Lower lobe of right lung (tissue), 2 donors: Measurements from ENCODE around the gene NKX3-2. TPM values are rescaled to one million over a fixed set of nuclear protein-coding genes. Genes with fewer than 3 reads are reported as not detected.

Experiments
- ATAC-seq, 2 donors: fragments of 200-7000 bp; cut with Tn5 transposase; one replicate each; pipeline ENCODE4 v1.9.1; 2020 to 2022; ENCODE audit warnings: mild to moderate bottlenecking in 2 of 2, moderate library complexity in 2 of 2
- DNase-seq: peaks from one replicate; pipeline ENCODE4 v3.0.0-alpha.2; 2020
- H3K27ac ChIP-seq: fragments of 200-600 bp; one replicate; pipeline ENCODE4 v1.8.0; 2022
- H3K27me3 ChIP-seq: fragments of 200-600 bp; one replicate; pipeline ENCODE4 v1.8.0; 2022; ENCODE audit warnings: low read depth
- H3K36me3 ChIP-seq: fragments of 200-600 bp; one replicate; pipeline ENCODE4 v1.8.0; 2022; ENCODE audit warnings: mild to moderate bottlenecking
- H3K4me1 ChIP-seq: fragments of 200-600 bp; one replicate; pipeline ENCODE4 v1.8.0; 2022
- H3K4me3 ChIP-seq: fragments of 200-600 bp; one replicate; pipeline ENCODE4 v1.8.0; 2022; ENCODE audit warnings: mild to moderate bottlenecking
- H3K9me3 ChIP-seq: fragments of 200-600 bp; one replicate; pipeline ENCODE4 v1.8.0; 2022
- intact Hi-C: fragments of 100-400 bp; cut with DNase I; formaldehyde crosslinking; loops from one replicate; pipeline ENCODE4 v1.11.0; 2022
- total RNA-seq: library from RNA; stranded (reverse); fragmentation: NEBNext Ultra II Directional; extraction: Animal tissue kit (Norgen Biotek cat#: 25700); gene quantifications from one replicate; pipeline ENCODE4 v1.2.1, GENCODE V29; 2021
- TF ChIP-seq, protein P1 (sequence below): fragments of 200-600 bp; IDR thresholded peaks from one replicate; pipeline ENCODE4 v1.8.0; 2022; ENCODE audit warnings: antibody characterized with exemption, mild to moderate bottlenecking
- donor health status: DM: no; HTN: yes; CAD: no; lungs with severe emphysema.

The NKX3-2 gene
- total RNA-seq, 1 donor from 2014 or later: not detected

DNA sequence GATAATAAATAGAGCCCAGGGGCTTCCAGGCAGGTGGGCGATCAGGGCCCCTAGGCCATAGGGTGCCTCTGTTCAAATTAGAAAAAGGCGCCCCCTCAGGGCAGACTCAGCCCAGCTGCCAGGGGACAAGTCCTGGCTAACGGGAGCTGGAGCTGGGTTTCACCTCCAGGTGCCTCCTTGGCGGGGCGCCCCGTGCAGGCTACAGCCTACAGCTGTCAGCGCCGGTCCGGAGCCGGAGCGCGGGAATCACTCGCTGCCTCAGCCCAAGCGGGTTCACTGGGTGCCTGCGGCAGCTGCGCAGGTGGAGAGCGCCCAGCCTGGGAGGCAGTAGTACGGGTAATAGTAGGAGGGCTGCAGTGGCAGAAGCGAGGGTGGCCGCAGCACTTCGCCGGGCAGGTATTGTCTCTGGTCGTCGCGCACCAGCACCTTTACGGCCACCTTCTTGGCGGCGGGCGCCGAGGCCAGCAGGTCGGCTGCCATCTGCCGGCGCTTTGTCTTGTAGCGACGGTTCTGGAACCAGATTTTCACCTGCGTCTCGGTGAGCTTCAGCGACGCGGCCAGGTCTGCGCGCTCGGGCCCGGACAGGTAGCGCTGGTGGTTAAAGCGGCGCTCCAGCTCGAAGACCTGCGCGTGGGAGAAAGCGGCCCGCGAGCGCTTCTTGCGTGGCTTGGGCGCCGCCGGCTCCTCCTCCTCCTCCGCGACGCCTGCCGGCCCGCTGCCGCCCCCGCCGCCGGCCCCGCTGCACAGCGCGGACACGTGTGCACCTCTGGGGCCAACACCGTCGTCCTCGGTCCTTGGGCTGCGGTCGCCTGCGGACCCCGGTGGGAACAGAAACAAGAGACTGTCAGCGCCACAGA is 2.4 kb downstream of the NKX3-2 start:
- Histone ChIP-seq H3K4me1 (peaks cover 46% of the 10 kb centered on the region), H3K4me3 (peak overlapping the region; percentile 22), H3K36me3 (no peaks in the 10 kb centered on the region), H3K9me3 (no peaks in the 10 kb centered on the region), H3K27ac (no peak overlapping the region), H3K27me3 (peaks cover 100% of the 10 kb centered on the region)
- peak; percentile 16 to 27 for ATAC-seq
- no peak for DNase-seq
- TF ChIP-seq, protein P1, sequence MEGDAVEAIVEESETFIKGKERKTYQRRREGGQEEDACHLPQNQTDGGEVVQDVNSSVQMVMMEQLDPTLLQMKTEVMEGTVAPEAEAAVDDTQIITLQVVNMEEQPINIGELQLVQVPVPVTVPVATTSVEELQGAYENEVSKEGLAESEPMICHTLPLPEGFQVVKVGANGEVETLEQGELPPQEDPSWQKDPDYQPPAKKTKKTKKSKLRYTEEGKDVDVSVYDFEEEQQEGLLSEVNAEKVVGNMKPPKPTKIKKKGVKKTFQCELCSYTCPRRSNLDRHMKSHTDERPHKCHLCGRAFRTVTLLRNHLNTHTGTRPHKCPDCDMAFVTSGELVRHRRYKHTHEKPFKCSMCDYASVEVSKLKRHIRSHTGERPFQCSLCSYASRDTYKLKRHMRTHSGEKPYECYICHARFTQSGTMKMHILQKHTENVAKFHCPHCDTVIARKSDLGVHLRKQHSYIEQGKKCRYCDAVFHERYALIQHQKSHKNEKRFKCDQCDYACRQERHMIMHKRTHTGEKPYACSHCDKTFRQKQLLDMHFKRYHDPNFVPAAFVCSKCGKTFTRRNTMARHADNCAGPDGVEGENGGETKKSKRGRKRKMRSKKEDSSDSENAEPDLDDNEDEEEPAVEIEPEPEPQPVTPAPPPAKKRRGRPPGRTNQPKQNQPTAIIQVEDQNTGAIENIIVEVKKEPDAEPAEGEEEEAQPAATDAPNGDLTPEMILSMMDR: no peak
- intact Hi-C loops: loop anchor here (10.0 kb wide), 2 partner anchors 687 to 817 kb away; no protein-coding TSS in a partner anchor

- no peak overlapping the region for H3K27ac ChIP-seq
- no peak for DNase-seq
- no peaks in the 10 kb centered on the region for H3K9me3 ChIP-seq
- TF ChIP-seq, protein P1: no peak
- peaks cover 100% of the 10 kb centered on the region for H3K27me3 ChIP-seq
- no peak for ATAC-seq
- H3K4me1 ChIP-seq: peaks cover 42% of the 10 kb centered on the region
- no peaks in the 10 kb centered on the region for H3K36me3 ChIP-seq
- intact Hi-C loops: loop anchor here (10.0 kb wide), 2 partner anchors 686 to 816 kb away; no protein-coding TSS in a partner anchor
- no peak overlapping the region for H3K4me3 ChIP-seq
Measured at GRCh38 chr4:13541176-13541604, 3.1 kb downstream of the NKX3-2 start.

GRCh38 chr4:13540446-13541175 is 3.7 kb downstream of the NKX3-2 start:
- DNase-seq: no peak
- intact Hi-C loops: loop anchor here (10.0 kb wide), 2 partner anchors 686 to 816 kb away; no protein-coding TSS in a partner anchor
- H3K27me3 ChIP-seq: peaks cover 100% of the 10 kb centered on the region

DNA sequence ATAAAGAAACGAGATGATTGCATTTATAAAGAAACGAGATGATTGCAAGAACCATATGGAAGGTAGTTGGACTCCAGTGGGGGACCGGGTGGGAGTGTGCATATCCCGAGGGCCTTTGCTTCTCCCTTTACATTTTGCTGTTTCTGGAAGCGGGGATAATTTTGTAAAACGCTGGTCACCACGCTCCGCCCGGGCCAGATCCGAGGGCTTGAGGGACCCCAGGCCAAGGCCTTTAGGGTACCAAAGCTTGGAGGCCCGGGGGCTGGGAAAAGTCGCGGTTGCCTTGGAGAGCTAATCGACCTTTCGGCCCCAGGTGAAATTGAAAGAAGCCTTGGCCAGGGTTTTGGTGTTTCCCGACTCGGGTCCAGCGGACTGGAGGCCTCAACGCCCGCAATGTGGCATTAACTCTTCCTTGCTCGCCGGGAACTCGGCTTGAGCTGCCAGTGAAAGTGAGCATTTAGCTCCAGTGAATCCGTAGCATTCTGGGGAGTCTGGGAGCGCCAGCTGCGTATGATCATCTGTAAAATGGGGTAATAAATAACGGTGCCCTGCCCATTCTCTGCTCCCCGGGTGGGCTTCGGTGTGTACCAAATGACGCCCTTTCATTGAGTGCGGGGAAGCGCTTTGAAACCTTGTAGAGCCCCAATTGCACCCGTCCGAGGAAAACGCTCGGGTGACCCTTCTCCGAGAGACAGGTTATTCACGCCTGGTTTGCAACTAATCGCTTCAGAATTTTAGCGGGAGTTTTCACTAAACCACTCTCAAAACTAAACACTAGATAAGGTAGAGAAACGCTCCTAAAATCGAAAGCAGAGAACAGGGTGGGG is 4.5 kb downstream of the NKX3-2 start:
- ATAC-seq (no peak), DNase-seq (no peak)
- peaks cover 36% of the 10 kb centered on the region for H3K4me1 ChIP-seq
- H3K4me3 ChIP-seq: no peak overlapping the region
- no peaks in the 10 kb centered on the region for H3K9me3 ChIP-seq
- H3K36me3 ChIP-seq: no peaks in the 10 kb centered on the region
- no peak overlapping the region for H3K27ac ChIP-seq
- TF ChIP-seq, protein P1: no peak
- peaks cover 100% of the 10 kb centered on the region for H3K27me3 ChIP-seq
- intact Hi-C loops: loop anchor here (10.0 kb wide), 2 partner anchors 685 to 815 kb away; no protein-coding TSS in a partner anchor

More at GRCh38 chr4:13540446-13541175, 3.7 kb downstream of the NKX3-2 start:
- peaks cover 42% of the 10 kb centered on the region for H3K4me1 ChIP-seq
- TF ChIP-seq, protein P1: no peak
- no peak overlapping the region for H3K27ac ChIP-seq
- H3K9me3 ChIP-seq: no peaks in the 10 kb centered on the region
- no peak overlapping the region for H3K4me3 ChIP-seq
- ATAC-seq: no peak
- H3K36me3 ChIP-seq: no peaks in the 10 kb centered on the region
